GM12872 (cell line): ENCODE measurements around the gene SNX7.

Experiments
- CTCF ChIP-seq: IDR thresholded peaks from 3 replicates; pipeline ENCODE4 v1.5.1; 2011; ENCODE audit warnings: low read depth, mild to moderate bottlenecking, low read length, moderate library complexity; ENCODE audit not compliant: insufficient read depth

Gene SNX7

GRCh38 chr1:98737835-98738234 is 76.3 kb downstream of the SNX7 start:
- TF ChIP-seq CTCF, result no peak

- no peak for TF ChIP-seq CTCF
Observed at GRCh38 chr1:98739762-98740161, 78.2 kb downstream of the SNX7 start.

- TF ChIP-seq CTCF, result no peak
Observed at GRCh38 chr1:98741164-98741563, 79.6 kb downstream of the SNX7 start.

GRCh38 chr1:98749152-98749756 is 87.7 kb downstream of the SNX7 start:
- TF ChIP-seq CTCF, result peak; percentile 16; the same call in 1 of the 3 replicates

- no peak for TF ChIP-seq CTCF
Observed at GRCh38 chr1:98754176-98754575, 92.7 kb downstream of the SNX7 start.

GRCh38 chr1:98761219-98761865 is 99.8 kb downstream of the SNX7 start:
- TF ChIP-seq CTCF, result peak; percentile 28; the same call in 2 of the 3 replicates

GRCh38 chr1:98763488-98764150 is 102.1 kb downstream of the SNX7 start:
- TF ChIP-seq CTCF, result no peak
